GM19238 (cell line): ENCODE measurements around the gene KLHL26.

Experiments
- DNase-seq: peaks from one replicate; pipeline ENCODE4 v3.0.0; 2011; ENCODE audit warnings: low spot score; ENCODE audit not compliant: insufficient read length

The KLHL26 gene

GRCh38 chr19:18646535-18647370 lies 9.9 kb downstream of the KLHL26 start:
- no peak for DNase-seq

DNA sequence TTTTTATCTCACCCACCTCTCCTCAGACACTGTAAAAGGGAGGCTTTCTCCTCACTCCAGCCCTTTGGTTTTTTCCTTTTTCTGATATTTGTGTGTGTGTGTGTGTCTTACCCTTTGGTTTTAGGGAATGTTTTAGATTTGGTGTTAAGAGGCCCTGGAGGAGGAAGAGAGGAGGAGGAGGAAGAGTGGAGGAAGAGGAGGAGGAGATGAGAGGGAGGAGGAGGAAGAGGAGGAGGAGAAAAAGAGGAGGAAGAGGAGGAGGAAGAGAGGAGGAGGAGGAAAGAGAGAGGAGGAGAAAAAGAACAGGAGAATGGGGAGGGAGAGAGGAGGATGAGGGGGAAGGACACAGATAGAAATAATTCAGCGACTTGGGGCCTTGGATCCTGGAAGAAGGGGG lies 10.5 kb downstream of the KLHL26 start:
- DNase-seq = no peak

- no peak for DNase-seq
Measured at GRCh38 chr19:18647807-18648206, 11.0 kb downstream of the KLHL26 start.

GRCh38 chr19:18648973-18649315 lies 12.1 kb downstream of the KLHL26 start:
- DNase-seq = no peak

DNA sequence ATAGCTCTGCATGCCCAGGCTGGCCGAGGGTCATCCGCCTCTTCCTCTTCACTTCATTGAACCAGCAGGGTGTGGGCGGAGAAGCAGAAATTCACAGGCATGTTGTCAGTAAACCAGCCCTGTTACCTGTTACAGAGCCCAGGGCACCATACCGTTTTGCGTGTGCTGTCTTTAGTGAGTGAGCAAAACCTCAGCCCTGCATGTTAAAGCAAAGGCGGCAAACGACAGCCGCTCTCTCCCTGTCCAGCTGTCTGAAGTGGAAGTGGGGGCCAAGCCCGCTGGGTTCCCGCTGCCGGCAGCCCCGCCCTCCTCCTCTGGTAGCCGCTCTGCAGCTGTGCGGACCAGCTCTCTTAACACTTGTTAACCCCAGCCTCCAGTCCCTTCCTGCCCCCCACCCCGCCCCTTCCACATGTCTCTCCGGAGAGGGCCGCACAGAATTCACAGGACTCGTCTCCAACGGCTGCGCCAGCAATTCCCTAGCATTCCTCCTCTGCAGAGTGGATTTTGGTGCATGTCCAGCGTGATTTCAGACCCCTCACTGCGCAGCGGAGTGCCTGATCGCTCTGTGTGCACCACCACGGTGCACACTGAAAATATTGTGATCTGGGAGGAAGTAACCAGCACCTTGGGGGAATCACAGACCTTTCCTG lies 12.7 kb downstream of the KLHL26 start:
- DNase-seq = peak; percentile 66

GRCh38 chr19:18650021-18650390 lies 13.2 kb downstream of the KLHL26 start:
- no peak for DNase-seq

DNA sequence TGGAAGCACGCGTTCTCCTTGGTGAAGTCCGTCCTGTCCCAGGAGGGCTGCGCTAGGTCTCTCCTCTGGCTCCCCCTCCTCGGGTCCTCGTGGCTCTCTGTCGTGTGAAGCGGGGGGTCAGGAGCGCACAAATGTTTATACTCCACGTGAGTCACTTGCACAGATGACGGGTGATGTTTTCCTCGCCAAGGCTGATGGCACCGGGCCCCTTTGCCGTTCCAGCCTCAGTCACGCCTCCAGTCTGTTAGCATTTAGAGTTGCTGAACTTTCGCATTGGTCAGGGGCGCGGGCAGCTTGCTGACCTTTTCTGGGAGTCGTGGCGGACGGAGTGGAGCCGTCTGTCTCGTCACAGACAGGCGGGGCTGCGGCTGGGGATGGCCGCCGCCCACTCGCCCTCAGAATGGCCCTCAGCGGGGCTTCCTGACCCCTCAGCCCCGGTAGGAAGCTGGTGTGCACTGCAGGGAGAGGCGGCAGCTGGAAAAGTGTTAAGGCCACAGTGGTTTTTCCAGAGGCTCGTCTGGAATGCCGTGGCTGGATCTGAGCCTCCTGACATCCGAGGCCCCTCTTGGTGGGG lies 13.7 kb downstream of the KLHL26 start:
- no peak for DNase-seq

GRCh38 chr19:18651300-18651699 lies 14.5 kb downstream of the KLHL26 start:
- no peak for DNase-seq

GRCh38 chr19:18651733-18652132 lies 14.9 kb downstream of the KLHL26 start:
- DNase-seq = no peak

GRCh38 chr19:18653853-18654252 lies 17.0 kb downstream of the KLHL26 start:
- DNase-seq = no peak

- no peak for DNase-seq
Measured at GRCh38 chr19:18654469-18654868, 17.6 kb downstream of the KLHL26 start.

DNA sequence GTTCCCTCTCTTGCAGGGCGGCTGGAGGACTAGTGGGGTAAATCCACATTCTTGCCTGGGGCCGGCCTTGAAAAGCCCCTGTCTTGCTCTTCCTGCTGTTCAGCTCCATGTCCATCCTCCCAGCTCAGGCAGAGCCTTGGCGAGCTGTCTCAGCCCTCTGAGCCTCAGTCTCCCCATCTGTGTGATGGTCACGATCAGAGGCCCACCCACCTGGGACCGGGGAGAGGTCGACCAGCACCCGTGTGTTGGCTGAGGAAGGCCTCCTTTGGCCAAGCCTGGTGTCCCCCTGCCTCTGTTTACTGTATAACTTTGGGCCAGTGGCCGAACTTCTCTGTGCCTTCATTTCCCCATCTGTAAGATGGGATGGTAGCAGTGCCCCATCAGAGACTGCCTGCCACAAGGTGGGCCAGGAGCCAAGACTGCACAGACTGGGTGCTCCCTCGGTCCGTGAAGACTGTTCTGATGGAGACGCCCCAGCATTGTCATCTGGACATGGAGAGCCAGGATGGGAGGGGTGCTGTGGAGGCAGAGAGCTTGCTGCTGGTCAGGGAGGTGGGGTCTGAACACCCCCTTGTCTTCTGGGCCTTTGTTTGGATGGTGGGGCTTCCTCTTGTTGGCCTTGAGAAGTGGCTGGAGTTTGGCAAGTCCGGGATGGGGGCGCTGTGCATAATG lies 18.5 kb downstream of the KLHL26 start:
- no peak for DNase-seq

GRCh38 chr19:18656337-18657086 lies 19.7 kb downstream of the KLHL26 start:
- DNase-seq = no peak

GRCh38 chr19:18657590-18658365 lies 20.9 kb downstream of the KLHL26 start:
- DNase-seq = no peak

- DNase-seq = no peak
Measured at GRCh38 chr19:18658366-18658855, 21.6 kb downstream of the KLHL26 start.

GRCh38 chr19:18659281-18660050 lies 22.6 kb downstream of the KLHL26 start:
- DNase-seq = peak; percentile 52

- no peak for DNase-seq
Measured at GRCh38 chr19:18660051-18660910, 23.5 kb downstream of the KLHL26 start.

DNA sequence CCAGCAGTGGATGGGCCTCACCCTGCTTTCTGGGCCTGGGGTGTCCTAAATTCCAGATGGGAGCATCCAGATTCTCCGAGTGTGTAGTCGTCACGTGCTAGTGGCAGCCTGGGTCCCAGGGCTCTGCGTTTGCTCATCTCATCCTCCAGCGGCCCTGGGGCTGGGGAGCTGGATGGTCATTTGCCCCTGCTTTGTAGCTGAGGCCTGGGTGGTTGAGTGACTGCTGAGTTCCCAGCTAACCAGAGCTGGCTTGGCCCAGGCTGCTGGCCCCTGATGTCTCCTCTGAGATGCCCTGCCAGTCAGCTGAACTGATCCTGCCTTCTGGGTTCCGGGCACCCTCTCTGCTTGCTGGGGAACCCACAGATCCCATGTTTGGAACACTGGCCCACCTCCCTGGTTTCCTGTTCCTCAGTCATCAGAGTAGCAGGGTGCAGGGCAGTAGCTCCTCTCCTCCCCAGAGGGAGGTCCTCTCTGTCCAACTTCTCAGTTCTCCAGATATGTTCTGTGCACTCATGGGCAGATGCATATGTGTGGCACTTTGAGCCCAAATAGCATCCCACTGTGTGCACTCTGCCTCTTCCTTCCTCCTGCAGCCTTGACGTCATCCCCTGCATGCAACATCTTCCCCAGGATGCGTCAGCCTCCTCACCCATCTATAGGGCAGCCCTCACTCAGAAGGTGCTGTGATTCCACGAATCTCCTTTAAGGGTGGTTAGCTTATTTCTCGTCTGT lies 24.3 kb downstream of the KLHL26 start:
- no peak for DNase-seq
